GM12872 (cell line): ENCODE results near the gene CEP152.

Experiments used
- TF ChIP-seq, protein P1 (sequence below): IDR thresholded peaks from 3 replicates; pipeline ENCODE4 v1.5.1; 2011; ENCODE audit warnings: low read depth, mild to moderate bottlenecking, low read length, moderate library complexity; ENCODE audit not compliant: insufficient read depth

CEP152 gene

DNA sequence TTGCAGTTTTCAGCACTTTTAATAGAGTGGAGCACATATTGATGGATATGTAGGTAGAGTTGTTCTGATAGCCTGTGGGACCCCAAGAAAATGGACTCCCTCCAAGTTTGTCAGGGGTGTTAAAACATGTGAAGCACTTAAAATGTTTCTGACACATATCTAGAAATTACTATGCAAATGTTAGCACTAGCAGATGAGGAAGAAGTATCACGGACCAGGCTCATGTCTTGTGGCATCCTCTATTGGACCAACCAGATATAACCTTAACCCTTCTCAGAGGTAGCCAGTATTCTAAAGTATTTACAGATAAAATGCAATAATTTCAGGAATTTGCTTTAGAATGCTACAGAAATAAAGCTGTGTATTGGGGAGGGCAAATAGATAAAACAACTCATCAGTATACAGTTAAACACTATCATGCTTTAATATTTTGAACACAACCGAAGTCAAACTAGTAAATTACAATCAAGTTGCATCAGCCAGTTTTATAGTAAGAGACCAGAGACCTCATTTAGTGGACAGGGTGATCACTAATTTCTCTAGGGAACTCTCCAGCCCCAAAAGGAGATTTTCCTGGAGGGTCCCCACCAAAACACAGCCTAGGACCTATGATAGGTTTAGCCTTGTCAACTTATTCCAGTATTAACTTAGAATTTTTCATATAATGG lies 108.2 kb downstream of the CEP152 start:
- TF ChIP-seq, protein P1, sequence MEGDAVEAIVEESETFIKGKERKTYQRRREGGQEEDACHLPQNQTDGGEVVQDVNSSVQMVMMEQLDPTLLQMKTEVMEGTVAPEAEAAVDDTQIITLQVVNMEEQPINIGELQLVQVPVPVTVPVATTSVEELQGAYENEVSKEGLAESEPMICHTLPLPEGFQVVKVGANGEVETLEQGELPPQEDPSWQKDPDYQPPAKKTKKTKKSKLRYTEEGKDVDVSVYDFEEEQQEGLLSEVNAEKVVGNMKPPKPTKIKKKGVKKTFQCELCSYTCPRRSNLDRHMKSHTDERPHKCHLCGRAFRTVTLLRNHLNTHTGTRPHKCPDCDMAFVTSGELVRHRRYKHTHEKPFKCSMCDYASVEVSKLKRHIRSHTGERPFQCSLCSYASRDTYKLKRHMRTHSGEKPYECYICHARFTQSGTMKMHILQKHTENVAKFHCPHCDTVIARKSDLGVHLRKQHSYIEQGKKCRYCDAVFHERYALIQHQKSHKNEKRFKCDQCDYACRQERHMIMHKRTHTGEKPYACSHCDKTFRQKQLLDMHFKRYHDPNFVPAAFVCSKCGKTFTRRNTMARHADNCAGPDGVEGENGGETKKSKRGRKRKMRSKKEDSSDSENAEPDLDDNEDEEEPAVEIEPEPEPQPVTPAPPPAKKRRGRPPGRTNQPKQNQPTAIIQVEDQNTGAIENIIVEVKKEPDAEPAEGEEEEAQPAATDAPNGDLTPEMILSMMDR = no peak

DNA sequence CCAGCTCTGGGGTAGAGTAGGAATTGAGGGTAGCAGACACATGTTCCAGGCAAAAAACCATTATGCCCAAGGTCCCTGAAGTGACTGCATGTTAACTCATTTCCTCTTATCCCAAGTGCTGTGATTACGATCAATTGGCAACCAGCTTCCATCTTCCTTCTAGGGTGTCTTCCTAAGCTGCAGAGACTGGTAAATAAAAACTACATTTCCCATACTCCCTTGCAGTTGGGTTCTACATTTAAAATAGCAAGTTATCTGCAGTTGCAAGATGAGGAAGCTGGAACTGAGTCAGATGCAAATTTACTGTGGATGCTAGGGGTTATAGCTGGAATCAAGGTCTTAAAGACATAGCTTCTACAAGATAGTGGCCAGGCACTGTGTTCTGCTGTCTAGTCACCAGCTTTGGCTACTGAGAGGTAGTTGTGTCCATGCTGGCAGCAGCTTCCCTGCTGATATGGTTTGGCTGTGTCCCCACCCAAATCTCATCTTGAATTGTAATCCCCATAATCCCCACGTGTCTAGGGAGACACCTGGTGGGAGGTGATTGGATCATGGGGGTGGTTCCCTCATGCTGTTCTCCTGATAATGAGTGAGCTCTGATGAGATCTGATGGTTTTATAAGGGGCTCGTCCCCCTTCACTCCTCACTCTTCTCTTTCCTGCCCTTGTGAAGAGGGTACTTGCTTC lies 114.1 kb downstream of the CEP152 start:
- TF ChIP-seq, protein P1 = no peak

DNA sequence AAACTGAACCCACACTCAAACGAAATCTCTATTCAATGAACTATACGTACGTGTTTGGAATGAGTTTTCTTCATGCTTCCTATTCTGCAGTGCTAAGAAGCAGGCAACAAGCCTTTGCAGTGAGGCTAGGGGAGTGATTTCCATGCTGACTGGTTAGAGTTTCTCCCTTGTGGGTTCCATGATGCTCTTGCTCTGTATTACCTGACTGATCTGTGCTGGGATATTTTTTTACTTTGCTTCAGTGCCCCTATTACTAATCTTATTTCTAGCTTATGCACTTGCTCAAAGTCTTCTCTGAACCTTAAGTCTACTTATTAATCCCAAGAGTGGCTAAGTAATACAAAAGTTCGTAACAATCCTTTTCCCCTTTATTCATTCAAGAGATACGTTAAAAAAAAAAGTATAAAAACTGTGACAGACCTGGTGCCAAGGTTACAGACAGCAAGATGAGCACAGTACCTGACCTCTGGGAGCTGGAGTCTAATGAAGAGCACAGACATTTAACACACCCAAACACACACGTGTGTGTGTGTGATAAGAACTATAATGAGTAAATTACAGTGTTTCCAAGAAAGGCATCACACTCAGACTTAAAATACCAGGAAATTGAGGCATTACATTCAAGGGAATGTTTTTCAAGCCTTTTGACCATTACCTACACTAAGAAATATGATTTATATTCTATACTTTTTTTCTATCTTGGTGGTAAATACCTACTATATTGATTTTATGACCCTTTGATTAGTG lies 114.9 kb downstream of the CEP152 start:
- TF ChIP-seq, protein P1 = no peak

DNA sequence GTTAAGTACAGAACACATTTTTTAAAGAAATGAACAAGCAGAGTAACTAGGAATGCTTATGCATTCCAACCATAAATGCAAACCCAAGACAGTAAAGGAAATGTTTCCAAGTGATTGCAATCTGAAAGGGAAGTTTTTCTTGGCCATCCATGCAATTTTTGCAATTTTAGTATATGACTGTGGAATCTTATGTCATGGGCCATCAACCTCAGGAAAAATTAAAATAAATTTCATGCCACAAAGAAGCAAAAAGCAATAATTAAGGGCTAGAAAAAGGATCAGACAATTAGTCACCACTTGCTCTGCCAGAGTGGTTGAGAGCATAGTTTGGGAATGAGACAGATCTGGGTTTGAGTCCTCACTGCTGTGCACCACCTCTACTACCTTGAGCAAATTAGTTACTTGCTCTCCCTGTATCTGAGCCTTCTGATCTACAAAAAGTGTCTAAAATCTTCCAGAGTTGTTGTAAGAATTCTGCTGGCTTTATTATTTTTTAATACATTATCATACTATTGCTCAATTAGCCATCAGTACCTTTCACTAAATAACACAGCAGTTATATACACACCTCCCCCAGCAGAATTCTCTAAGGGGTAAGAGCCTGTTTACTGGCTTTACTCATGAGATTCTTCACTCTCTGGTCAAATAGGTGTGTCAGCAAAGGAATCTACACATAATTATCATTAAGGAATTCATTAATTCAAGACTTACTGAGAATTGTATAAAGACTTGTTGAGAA lies 115.6 kb downstream of the CEP152 start:
- TF ChIP-seq, protein P1 = no peak

DNA sequence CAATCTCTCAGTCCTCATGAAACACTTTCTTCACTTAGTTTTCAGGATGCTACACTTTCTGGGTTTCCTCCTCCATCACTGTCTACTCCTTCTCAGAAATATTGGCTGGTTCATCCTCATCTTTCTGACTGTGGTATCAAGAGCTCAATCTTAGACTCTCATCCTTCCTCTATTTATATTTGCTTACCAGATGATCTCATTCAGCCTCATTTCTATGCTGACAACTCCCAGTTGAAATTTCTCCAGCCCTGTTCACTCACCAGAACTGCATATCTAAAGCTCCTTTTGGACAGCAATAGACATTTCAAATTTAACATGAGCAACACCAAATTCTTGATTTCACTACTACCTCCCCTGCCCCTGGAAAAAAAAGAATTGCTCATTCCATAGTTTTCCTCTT lies 117.4 kb downstream of the CEP152 start:
- TF ChIP-seq, protein P1 = no peak

DNA sequence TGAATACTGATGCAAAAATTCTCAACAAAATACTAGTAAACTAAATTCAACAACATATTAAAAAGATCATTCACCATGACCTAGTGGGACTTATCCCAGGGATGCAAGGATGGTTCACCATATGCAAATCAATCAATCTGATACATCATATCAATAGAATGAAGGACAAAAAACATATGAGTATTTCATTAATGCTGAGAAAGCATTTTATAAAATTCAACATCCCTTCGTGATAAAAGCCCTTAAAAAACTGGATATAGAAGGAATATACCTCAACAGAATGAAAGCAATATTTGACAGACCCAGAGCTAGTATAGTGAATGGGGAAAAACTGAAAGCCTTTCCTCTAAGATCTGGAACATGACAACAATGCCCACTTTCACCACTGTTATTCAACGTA lies 122.4 kb downstream of the CEP152 start:
- TF ChIP-seq, protein P1 = no peak
